Posterior vena cava (tissue), 2 donors: ENCODE results near the gene SMIM38. TPM values are rescaled to one million over a fixed set of nuclear protein-coding genes. Genes with fewer than 3 reads are reported as not detected.
"Not testable (repeated sequence)": the region's sequence is repeated elsewhere in the genome, so short reads cannot be mapped to it uniquely, and the experiment has no call there.

ENCODE experiments used
- DNase-seq: peaks from one replicate; pipeline ENCODE4 v3.0.0-alpha.2; 2020; ENCODE audit warnings: low spot score
- intact Hi-C, 2 donors: fragments of 100-400 bp; cut with DNase I; formaldehyde crosslinking; loops; one replicate each; pipeline versions ENCODE4 v1.14.1 to v1.14.2; 2022 to 2023
- total RNA-seq, 2 donors: library from RNA; stranded (reverse); fragmentation: NEBNext Ultra II Directional; extraction: Animal tissue kit (Norgen Biotek cat#: 25700); gene quantifications; one replicate each; pipeline ENCODE4 v1.2.1, GENCODE V29; 2021
- donor health status: DM: yes; HTN: yes; CAD: no.
- donor health status: DM: yes; HTN: yes; CAD: no.

SMIM38 gene
- total RNA-seq, 2 donors from 2014 or later, result 0.76 to 1.4 TPM

DNA sequence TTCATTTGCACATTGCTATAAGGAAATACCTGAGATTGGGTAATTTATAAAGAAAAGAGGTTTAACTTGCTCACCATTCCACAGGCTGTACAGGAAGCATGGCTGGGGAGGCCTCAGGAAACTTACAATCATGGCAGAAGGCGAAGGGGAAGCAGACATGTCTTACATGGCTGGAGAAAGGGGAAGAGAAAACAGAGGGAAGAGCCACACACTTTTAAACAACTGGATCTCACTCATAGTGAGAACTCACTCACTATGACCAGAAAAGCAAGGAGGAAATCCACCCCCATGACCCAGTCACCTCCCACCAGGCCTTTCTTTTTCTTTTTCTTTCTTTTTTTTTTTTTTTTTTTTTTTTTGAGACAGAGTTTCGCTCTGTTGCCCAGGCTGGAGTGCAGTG is 21.6 kb upstream of the SMIM38 start:
- intact Hi-C loops, result not testable (repeated sequence)

DNA sequence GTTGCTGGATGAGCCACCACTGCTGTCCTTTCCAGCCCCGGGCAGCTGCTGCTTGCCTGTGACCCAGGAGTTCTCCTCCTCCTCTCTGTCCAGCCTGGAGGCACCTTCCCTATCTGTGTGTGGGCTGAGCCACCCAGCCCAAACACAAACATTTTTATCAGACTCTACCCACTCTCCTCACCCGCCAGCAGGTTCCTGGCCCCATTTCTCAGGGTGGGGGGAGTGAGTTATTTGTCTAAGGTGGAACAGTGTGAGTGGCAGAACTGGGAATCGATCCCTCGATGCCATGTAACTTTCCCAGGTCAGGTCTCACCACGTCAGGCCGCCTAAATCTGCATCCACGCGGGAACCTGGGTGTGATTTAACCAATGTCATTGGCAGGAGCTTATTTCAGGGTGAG is 20.8 kb upstream of the SMIM38 start:
- intact Hi-C loops, result no loop called here
- DNase-seq, result no peak

More for the DNA sequence above, 21.6 kb upstream of the SMIM38 start:
- DNase-seq, result not testable (repeated sequence)

DNA sequence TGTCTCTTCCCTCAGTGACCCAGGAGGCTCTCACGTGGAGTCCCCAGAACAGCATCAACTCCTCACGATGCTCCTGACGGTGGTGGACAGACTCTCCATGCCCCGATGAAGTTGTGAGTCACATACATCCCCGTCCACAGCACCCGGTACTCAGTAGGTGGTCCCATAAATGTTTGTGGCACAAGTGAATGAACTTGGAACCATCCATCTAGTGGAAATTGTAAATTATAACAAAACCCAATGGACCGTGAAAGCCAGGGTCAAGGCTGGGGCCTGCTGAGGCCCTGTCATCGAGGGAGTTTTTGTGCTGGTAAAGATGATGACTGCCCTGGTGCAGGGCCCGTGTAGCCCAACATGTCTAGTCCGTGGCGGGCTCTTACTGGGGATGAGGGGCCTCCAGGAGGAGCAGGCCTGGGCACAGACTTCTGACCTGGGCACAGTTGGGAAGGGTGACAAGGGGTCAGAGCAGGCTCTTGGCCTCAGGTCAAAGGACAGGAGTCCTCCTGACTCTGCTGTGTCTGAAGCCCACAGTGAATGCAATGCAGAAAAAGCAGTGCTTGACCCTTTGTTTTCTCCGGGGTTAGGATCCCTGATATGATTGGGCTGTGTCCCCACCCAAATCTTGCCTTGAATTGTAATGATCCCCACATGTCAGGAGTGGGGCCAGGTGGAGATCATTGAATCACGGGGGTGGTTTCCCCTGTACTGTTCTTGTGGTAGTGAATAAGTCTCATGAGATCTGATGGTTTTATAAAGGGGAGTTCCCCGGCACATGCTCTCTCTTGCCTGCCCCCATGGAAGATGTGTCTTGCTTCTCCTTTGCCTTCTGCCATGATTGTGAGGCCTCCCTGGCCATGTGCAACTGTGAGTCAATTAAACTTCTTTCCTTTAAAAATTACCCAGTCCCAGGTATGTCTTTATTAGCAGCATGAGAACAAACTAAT is 20.0 kb upstream of the SMIM38 start:
- DNase-seq, result peak; percentile 43
- intact Hi-C loops, result no loop called here

DNA sequence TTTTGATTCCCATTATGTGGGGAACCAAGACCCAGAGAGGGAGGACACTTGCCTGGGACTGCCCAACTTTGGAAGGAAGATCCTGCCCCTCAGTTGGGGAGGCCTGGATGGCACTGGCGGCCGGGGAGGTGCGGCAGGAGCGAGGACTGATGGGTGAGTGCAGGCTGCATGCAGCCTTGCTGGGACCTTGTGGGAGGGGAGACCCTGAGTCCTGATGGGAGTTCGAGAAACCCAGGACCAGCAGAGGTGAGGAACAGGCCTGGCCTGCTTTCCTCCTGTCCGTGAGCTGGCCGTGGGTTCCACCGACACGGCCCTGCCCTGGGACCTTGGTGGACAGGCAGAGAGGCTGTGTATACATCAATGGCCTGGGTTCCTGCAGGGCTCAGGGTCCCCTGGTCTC is 19.3 kb upstream of the SMIM38 start:
- intact Hi-C loops, result no loop called here
- peak; percentile 61 for DNase-seq

DNA sequence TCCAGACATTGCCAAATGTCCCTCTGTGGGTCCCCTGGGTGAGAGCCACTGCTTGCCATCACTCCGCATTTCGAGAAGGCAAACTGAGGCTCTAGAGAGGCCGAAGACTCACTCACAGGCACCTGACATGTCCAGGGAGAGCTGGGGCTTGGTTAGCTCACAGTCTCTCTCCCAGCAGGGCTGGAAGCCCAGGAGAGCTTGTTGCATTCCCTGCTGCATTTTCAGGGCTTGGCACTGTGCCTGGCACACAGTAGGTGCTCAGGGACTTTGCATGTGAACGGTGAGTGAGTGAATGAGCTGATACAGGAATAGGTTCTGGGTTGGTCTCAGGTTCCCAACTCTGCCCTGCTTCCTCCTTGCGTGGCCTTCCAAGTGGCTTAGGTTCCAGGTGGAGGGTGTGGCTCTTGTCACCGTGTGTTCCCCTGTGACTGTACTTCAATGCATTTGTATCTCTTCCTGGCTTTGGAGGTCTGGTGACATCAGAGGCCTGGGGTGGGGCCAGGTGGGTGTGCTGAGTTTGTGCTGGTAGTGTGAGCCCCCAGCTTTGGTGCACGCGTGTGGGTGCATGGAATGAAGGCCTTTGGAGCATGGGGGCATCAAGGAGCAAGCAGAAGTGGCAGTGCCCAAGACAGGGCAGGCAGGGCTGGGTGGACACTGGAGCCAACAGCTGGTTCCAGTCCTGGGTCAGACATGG is 18.4 kb upstream of the SMIM38 start:
- intact Hi-C loops, result loop anchor here in 1 of 2 donors (1.0 kb wide), 1 partner anchor 125 kb away; no protein-coding TSS in a partner anchor
- peak; percentile 38 for DNase-seq

DNA sequence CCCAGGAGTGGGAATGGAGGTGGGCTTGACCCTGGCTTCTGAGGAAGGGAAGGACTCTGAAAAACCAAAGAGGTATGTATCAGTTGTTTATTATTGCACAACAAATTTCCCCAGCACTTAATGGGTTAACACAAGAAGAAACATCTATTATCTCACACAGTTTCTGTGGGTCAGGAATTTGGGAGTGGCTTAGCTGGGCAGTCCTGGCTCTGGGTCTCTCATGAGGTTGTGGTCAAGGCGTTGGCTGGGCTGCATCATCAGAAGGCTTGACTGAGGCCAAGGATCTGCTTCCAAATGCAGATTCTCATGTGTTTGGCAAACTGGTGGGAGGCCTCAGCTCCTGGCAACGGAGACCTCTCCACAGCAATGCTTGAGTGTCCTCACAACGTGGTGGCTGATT is 17.5 kb upstream of the SMIM38 start:
- peak; percentile 72 for DNase-seq
- intact Hi-C loops, result no loop called here

DNA sequence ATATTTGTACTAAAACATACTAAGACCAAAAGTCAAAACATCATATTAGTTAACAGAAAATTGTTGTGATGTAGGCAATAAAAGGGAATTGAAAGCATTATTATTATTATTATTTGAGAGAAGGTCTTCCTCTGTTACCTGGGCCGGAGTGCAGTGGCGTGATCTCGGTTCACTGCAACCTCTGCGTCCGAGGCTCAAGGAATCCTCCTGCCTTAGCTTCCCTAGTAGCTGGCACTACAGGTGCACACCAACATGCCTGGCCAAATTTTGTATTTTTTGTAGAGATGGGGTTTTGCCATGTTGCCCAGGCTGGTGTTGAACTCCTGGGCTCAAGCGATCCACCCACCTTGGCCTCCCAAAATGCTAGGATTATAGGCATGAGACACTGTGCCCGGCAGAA is 15.6 kb upstream of the SMIM38 start:
- intact Hi-C loops, result not testable (repeated sequence)
- DNase-seq, result peak; percentile 52

DNA sequence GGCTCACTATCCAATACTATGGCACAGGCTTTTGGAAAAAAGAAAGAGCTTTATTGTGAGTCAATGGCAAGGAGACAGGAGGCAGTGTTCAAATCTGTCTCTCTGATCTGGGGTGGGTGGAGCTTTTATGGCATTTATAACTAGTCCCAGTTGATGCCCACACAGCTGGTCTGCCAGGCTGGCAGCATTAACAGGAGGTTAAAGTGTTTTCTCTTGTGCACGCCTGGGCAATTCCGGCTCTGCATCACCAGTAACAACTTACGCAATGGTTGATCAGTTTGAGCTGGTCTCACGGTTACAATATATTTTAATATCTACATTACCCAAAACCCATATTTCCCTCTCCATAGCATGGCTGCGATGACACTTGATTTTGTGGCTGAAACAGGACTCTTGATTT is 15.1 kb upstream of the SMIM38 start:
- intact Hi-C loops, result no loop called here
- no peak for DNase-seq

DNA sequence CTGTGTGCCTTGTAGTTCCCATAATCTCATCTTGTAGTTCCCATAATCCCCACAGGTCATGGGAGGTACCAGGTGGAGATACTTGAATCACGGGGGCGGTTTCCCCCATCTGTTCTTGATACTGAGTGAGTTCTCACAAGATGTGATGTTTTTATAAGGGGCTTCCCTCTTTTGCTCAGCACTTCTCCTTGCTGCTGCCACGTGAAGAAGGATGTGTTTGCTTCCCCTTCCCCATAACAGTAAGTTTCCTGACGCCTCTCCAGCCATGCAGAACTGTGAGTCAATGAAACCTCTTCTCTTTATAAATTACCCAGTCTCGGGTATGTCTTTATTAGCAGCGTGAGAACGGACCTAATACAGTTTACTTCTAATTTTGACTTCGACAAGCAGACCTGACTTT is 14.0 kb upstream of the SMIM38 start:
- DNase-seq, result peak; percentile 28
- intact Hi-C loops, result no loop called here

DNA sequence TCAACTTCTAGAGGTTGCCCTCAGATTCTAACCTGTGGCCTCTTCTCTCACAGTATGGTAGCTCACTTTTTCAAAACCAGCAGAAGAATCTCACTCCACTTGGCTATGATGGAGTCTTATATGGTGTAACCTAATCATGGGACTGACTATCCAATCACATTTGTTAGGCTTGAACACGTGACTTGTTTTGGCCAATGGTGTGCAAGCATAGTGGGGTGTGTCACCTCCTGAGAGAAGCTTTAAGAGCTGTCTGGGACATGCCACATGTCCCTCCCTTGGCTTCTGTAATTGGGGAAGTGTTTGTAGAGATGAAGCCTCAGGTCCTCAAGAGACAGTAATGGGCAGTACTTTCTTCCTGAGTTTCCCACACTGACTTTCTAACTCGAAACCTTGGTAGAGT is 12.8 kb upstream of the SMIM38 start:
- intact Hi-C loops, result no loop called here

DNA sequence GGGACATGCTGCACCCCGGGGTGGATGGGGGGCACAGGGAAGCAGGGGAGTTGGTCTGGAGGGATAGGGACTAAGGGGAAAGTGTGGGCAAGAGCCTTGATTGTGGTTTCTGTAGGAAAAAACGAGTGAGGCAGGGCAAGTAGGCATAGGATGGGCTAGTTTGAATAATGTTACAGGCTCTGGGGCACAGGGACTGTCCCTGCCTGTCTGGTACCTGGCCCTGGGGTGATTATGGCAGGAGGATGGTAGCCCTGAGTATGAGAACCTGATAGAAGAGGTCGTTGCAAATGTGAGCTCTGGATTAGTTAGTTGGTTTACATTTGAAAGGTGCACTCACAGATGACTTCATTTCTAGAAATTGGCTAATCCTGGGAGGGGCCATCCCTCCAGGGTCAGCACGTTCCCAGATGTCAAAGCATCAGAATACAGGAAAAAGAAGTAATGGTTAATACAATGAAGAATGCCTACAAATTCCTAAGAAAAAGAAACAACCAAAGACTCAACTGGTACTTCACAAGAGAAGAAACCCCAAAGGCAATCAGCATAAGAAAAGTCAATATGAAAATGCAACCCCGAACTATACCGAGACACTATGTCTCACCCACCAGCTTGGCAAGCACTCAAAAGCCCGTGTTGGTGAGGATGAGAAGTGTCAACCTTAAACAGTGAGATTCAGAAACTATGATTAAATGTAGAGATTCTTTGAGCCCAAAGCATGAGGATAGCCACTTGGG is 11.3 kb upstream of the SMIM38 start:
- intact Hi-C loops, result no loop called here
- no peak for DNase-seq

More for the DNA sequence above, 12.8 kb upstream of the SMIM38 start:
- DNase-seq, result peak; percentile 15

DNA sequence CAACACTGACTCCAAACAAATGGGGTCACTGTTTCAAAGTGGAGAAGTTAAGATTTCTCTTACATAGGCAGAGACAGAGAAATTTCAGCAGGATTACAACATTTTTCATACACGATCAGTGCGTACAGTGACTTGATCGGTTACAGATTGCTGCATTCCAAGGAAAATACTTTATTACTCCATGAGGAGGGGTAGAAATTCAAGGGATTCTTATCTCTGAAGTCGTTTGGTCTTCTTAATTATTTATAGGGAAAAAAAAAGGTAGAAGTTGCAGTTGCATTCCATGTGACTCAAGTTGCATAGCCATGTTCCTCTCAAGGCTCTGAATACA is 10.7 kb upstream of the SMIM38 start:
- no peak for DNase-seq
- intact Hi-C loops, result no loop called here

DNA sequence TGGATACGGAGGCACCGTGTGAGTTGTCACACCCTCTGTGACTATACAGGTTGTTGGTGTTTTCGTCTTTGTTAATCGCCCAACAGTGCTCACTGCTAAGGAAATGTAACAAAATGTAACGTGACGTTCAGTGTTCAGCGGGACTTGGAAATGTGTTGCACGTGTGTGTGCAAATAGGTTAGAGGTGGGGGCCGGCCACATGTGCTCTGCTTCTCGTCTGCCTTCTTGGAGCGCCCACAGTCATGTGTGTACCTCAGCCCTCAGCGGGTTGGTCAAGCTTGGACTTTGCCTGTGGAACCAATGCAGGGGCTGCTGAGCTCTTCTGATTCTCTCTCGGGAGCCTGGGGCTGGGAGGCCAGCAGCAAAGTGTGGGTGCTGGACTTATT is 7.4 kb upstream of the SMIM38 start:
- peak; percentile 56 for DNase-seq
- intact Hi-C loops, result no loop called here

DNA sequence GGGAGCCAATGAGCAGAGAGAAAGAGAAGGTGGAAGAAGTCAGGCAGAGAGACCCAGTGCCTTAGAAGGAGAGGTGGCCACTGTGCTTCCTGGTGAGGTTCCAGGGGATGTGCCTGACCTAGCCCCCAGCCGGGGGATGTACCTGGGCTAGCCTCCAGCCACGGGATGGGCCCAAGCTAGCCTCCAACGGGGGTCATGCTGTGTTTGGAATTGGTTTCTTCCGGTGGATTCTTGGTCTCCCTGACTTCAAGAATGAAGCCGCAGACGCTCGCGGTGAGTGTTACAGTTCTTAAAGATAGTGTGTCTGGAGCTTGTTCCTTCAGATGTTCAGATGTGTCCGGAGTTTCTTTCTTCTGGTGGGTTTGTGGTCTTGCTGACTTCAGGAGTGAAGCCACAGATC is 6.9 kb upstream of the SMIM38 start:
- peak; percentile 59 for DNase-seq
- intact Hi-C loops, result no loop called here

DNA sequence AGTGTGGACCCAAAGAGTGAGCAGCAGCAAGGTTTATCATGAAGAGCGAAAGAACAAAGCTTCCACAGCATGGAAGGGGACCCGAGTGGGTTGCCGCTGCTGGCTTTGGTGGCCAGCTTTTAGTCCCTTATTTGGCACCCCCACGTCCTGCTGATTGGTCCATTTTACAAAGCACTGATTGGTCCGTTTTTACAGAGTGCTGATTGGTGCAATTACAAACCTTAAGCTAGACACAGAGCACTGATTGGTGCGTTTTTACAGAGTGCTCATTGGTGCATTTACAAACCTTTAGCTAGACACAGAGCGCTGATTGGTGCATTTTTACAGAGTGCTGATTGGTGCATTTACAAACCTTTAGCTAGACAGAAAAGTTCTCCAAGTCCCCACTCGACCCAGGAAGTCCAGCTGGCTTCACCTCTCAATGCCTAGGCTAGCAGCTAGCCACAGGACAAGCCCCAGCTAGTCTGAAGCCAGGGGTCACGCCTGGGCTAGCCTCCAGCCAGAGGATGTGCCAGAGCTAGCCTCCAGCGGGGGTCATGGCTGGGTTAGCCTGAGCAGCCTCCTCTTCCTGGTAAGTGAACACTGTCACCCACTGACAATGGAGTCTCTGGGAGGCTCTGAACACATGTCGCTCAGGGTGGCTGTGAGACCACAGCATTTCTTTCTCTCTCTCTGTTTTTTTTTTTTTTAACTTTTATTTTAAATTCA is 6.2 kb upstream of the SMIM38 start:
- DNase-seq, result peak; percentile 66
- intact Hi-C loops, result not testable (repeated sequence)

DNA sequence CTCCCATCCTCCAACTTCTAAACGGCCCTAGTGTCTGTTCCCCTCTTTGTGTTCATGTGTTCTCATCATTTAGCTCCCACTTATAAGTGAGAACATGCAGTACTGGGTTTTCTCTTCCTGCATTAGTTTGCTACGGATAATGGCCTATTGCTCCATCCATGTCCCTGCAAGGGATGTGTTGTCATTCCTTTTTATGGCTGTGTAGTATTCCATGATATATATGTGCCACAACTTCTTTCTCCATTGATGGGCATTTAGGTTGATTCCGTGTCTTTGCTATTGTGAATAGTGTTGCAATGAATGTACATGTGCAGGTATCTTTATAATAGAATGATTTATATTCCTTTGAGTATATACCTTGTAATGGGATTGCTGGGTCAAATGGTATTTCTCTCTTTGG is 5.6 kb upstream of the SMIM38 start:
- intact Hi-C loops, result no loop called here
- DNase-seq, result no peak

DNA sequence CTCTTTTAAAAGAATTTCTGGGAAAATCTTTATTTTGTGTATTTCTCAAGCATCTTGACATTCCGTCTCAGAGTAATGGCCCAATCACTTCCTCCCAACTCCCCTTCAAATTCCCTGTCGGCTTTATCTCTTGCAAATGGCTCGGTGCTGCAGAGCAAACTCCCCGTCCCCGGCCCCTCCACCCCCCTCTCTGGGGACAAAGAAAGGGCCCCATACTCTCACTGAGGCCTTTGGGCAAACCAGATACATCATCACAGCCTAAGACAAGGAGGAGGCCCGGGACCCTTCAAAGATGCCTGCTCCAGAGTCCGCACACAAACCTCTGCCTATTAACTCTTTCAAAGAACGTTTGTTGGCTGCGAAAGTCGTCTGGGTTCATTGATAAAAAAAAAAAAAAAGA is 3.9 kb upstream of the SMIM38 start:
- intact Hi-C loops, result no loop called here
- no peak for DNase-seq

DNA sequence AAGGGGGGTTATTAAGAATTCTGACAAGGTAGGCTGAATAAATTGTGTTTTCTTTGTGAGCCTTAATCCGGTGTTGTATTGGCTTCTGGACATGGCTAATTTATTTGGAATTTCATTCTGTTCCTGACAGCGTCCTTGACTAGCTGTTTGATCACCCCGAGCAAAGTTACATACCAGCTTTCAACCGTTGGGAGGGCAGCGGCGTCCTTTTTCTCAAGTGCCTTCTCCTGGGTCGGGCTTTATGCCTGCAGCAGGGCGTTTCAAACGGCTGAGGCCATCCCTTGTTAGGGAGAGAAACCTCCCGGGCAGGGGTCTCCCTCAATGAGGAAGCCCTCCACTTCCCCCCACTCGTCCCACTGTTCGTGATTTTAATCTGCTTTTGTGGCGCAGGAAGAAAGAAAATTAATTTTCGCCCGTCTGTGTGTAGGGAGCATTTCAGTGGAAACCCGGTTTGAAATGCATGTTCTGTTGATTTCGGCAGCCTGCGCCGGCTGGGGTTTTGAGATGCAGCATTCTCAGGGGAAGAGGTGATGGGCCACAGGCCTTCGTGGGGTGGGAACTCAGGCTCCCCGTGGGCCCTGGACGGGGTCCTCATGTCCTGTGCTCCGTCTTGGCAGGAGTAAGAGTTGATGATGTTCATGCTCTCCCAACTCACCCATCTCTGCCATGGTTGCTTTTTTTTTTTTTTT is 2.9 kb upstream of the SMIM38 start:
- DNase-seq, result no peak
- intact Hi-C loops, result no loop called here

DNA sequence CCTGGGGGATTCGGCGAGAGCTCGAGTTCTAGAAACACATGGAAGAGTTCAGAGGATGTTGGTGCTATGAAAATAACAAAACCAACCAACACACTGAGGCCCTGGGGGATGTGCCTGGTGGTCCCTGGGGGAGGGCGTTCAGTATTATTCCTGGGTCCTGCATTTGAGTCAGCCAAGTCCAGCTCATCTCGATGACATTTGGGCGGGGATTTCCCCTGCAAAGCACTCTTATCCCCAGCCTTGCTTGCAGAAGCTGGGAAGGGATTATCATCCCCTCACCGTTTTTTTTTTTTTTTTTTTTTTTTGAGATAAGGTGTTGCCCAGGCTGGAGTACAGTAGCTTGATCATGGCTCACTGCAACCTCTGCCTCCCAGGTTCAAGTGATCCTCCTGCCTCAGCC is 2.1 kb upstream of the SMIM38 start:
- no peak for DNase-seq
- intact Hi-C loops, result no loop called here
